HepG2 (cell line): ENCODE data around the gene DQX1. TPM values are rescaled to one million over a fixed set of nuclear protein-coding genes. Genes with fewer than 3 reads are reported as not detected.

Experiments used
- ARNT2 ChIP-seq: sonication (generic); formaldehyde crosslinking; IDR thresholded peaks from 2 replicates; pipeline ENCODE4 v1.8.0; 2022; ENCODE audit warnings: mild to moderate bottlenecking, low read depth, missing genetic modification reagents, moderate library complexity
- CENPT ChIP-seq: sonication (generic); formaldehyde crosslinking; IDR thresholded peaks from 2 replicates; pipeline ENCODE4 v1.8.0; 2022; ENCODE audit warnings: low read depth, mild to moderate bottlenecking, moderate library complexity, missing genetic modification reagents
- CREB3 ChIP-seq: sonication (generic); formaldehyde crosslinking; IDR thresholded peaks from 2 replicates; pipeline ENCODE4 v1.5.0; 2020; ENCODE audit warnings: missing genetic modification reagents
- GZF1 ChIP-seq: sonication (generic); formaldehyde crosslinking; IDR thresholded peaks from 2 replicates; pipeline ENCODE4 v1.5.1; 2020; ENCODE audit warnings: mild to moderate bottlenecking, missing genetic modification reagents
- KDM4B ChIP-seq: sonication (generic); formaldehyde crosslinking; IDR thresholded peaks from 2 replicates; pipeline ENCODE4 v1.4.0; 2020; ENCODE audit warnings: missing genetic modification reagents
- KMT2B ChIP-seq: IDR thresholded peaks from 2 replicates; pipeline ENCODE4 v1.6.1; 2016; ENCODE audit warnings: missing genetic modification reagents, missing compliant biosample characterization
- MAFK ChIP-seq, 2 experiments: IDR thresholded peaks in 1 of 2; conservative IDR thresholded peaks in 1 of 2; 2 replicates each; pipeline ENCODE4 v1.6.1; 2011; ENCODE audit warnings: improper control_type of control experiment in 2 of 2, low read length in 2 of 2
- MIXL1 ChIP-seq: IDR thresholded peaks from 2 replicates; pipeline ENCODE4 v1.6.1; 2016
- MXD3 ChIP-seq: IDR thresholded peaks from 2 replicates; pipeline ENCODE4 v1.6.1; 2016; ENCODE audit warnings: mild to moderate bottlenecking, missing biosample characterization, missing genetic modification reagents
- NCOA1 ChIP-seq: sonication (generic); formaldehyde crosslinking; IDR thresholded peaks from 2 replicates; pipeline ENCODE4 v1.9.0; 2021; ENCODE audit warnings: missing genetic modification reagents
- NFE2 ChIP-seq: sonication (generic); formaldehyde crosslinking; IDR thresholded peaks from 2 replicates; pipeline ENCODE4 v1.4.0; 2020; ENCODE audit warnings: missing genetic modification reagents
- NR1H2 ChIP-seq: sonication (generic); formaldehyde crosslinking; IDR thresholded peaks from 2 replicates; pipeline ENCODE4 v1.8.1; 2022; ENCODE audit warnings: low read depth, missing genetic modification reagents, borderline replicate concordance
- PAF1 ChIP-seq: IDR thresholded peaks from 2 replicates; pipeline ENCODE4 v1.6.1; 2016; ENCODE audit warnings: missing genetic modification reagents, missing compliant biosample characterization
- PCBP2 ChIP-seq: fragments of 200-400 bp; formaldehyde crosslinking; optimal IDR thresholded peaks from 2 replicates; pipeline ENCODE3; 2018; ENCODE audit warnings: low read length, low read depth; ENCODE audit not compliant: poor library complexity, severe bottlenecking
- PHF8 ChIP-seq: sonication (generic); formaldehyde crosslinking; IDR thresholded peaks from 2 replicates; pipeline ENCODE4 v1.5.0; 2020; ENCODE audit warnings: missing genetic modification reagents
- POLR2A ChIP-seq, 2 experiments: IDR thresholded peaks; 2 replicates each; pipeline ENCODE4 v1.6.1; 2011; ENCODE audit warnings: low read depth in 2 of 2, low read length in 2 of 2, mild to moderate bottlenecking in 1 of 2, moderate library complexity in 1 of 2; ENCODE audit not compliant: insufficient read depth in 1 of 2
- PTBP1 ChIP-seq: fragments of 200-400 bp; formaldehyde crosslinking; IDR thresholded peaks from 2 replicates; pipeline ENCODE4 v1.6.1; 2018; ENCODE audit warnings: low read length, low read depth; ENCODE audit not compliant: poor library complexity, severe bottlenecking
- REXO4 ChIP-seq: sonication (generic); formaldehyde crosslinking; IDR thresholded peaks from 2 replicates; pipeline ENCODE4 v1.8.0; 2022; ENCODE audit warnings: missing genetic modification reagents, mild to moderate bottlenecking, borderline replicate concordance
- RNF2 ChIP-seq: fragments of 450-650 bp; conservative IDR thresholded peaks from 2 replicates; pipeline ENCODE4 v1.6.1; 2016; ENCODE audit warnings: low read depth
- TOE1 ChIP-seq: sonication (generic); formaldehyde crosslinking; IDR thresholded peaks from 2 replicates; pipeline ENCODE4 v1.4.0; 2020; ENCODE audit warnings: mild to moderate bottlenecking, missing genetic modification reagents
- YEATS2 ChIP-seq: sonication (generic); formaldehyde crosslinking; IDR thresholded peaks from 2 replicates; pipeline ENCODE4 v1.4.0; 2020; ENCODE audit warnings: missing genetic modification reagents, borderline replicate concordance
- ZBTB26 ChIP-seq: IDR thresholded peaks from 2 replicates; pipeline ENCODE4 v1.6.1; 2016; ENCODE audit warnings: missing compliant biosample characterization, missing genetic modification reagents, borderline replicate concordance
- ZNF160 ChIP-seq: sonication (generic); formaldehyde crosslinking; IDR thresholded peaks from 2 replicates; pipeline ENCODE4 v1.8.0; 2022; ENCODE audit warnings: mild to moderate bottlenecking, inconsistent platforms, missing genetic modification reagents
- ZNF432 ChIP-seq: sonication (generic); formaldehyde crosslinking; IDR thresholded peaks from 2 replicates; pipeline ENCODE4 v1.5.0; 2020; ENCODE audit warnings: missing genetic modification reagents, mild to moderate bottlenecking, borderline replicate concordance
- ZNF761 ChIP-seq: sonication (generic); formaldehyde crosslinking; conservative IDR thresholded peaks from 2 replicates; pipeline ENCODE4 v1.4.0; 2020; ENCODE audit warnings: mild to moderate bottlenecking, missing genetic modification reagents
- ZSCAN20 ChIP-seq: sonication (generic); formaldehyde crosslinking; IDR thresholded peaks from 2 replicates; pipeline ENCODE4 v1.4.0; 2020; ENCODE audit warnings: missing genetic modification reagents, mild to moderate bottlenecking, borderline replicate concordance
- ZSCAN22 ChIP-seq: sonication (generic); formaldehyde crosslinking; IDR thresholded peaks from 2 replicates; pipeline ENCODE4 v1.4.0; 2020; ENCODE audit warnings: mild to moderate bottlenecking, missing genetic modification reagents
- polyA plus RNA-seq, 8 experiments: library from polyadenylated mRNA; depleted of rRNA in 3 of 8; stranded (reverse) in 7 of 8; unstranded in 1 of 8; fragments of >200 nt; fragmentation: Illumina TruSeq in 4 of 8; extraction: Trizol in 4 of 8; gene quantifications; 2 replicates each; pipeline versions ENCODE4 v1.2.1 to v1.2.3, GENCODE V29; 2011 to 2016; ENCODE audit warnings: low read depth in 4 of 8, missing spikeins in 1 of 8, mixed read lengths in 1 of 8; ENCODE audit not compliant: insufficient read depth in 1 of 8
- total RNA-seq, 5 experiments: library from RNA; depleted of rRNA; stranded (reverse); fragments of >200 nt; fragmentation: Illumina TruSeq; extraction: Trizol; gene quantifications; 2 replicates each; pipeline ENCODE4 v1.2.3, GENCODE V29; 2016; ENCODE audit warnings: low read depth in 1 of 5
- TF ChIP-seq, protein P1 (sequence below): IDR thresholded peaks from 2 replicates; pipeline ENCODE4 v1.6.1; 2016; ENCODE audit warnings: low read depth

DQX1 gene
- total and polyA plus RNA-seq, 2 of the 13 experiments (the other 11 are each of a cell fraction or from before 2014, with no cell fraction given): 27.6 to 89.8 TPM

- TF ChIP-seq CREB3: 0 out of 2 replicates have a peak, but pooled peaks have one; percentile 28
- peak; percentile 61; the same call in 1 of the 2 replicates for TF ChIP-seq MXD3 (CRISPR knock-in tag)
- TF ChIP-seq MAFK (conservative IDR thresholded peaks at IDR 0.05 in 1 of 2, IDR thresholded peaks at IDR 0.05 in 1 of 2; ENCODE audit: low read length in 2 of 2): no peak
- peak; percentile 72 for TF ChIP-seq KMT2B (CRISPR knock-in tag)
- TF ChIP-seq YEATS2 (CRISPR knock-in tag): peak; percentile 88; the same call in 1 of the 2 replicates
- no peak for TF ChIP-seq PAF1
- TF ChIP-seq ZNF761: peak; percentile 64
- no peak for TF ChIP-seq PCBP2
- TF ChIP-seq RNF2: peak; percentile 59; the same call in 1 of the 2 replicates
- no peak; the same call in 1 of the 2 replicates for TF ChIP-seq NCOA1 (CRISPR knock-in tag)
- TF ChIP-seq GZF1 (CRISPR knock-in tag): peak; percentile 84; the same call in 1 of the 2 replicates
- TF ChIP-seq PHF8 (CRISPR knock-in tag): peak; percentile 90
- TF ChIP-seq ZSCAN22 (CRISPR knock-in tag): 0 out of 2 replicates have a peak, but pooled peaks have one; percentile 22
- TF ChIP-seq CENPT (CRISPR knock-in tag): peak; percentile 55; the same call in 1 of the 2 replicates
- peak; percentile 94 for TF ChIP-seq KDM4B (CRISPR knock-in tag)
- peak; percentile 67 for TF ChIP-seq PTBP1
- TF ChIP-seq, protein P1, sequence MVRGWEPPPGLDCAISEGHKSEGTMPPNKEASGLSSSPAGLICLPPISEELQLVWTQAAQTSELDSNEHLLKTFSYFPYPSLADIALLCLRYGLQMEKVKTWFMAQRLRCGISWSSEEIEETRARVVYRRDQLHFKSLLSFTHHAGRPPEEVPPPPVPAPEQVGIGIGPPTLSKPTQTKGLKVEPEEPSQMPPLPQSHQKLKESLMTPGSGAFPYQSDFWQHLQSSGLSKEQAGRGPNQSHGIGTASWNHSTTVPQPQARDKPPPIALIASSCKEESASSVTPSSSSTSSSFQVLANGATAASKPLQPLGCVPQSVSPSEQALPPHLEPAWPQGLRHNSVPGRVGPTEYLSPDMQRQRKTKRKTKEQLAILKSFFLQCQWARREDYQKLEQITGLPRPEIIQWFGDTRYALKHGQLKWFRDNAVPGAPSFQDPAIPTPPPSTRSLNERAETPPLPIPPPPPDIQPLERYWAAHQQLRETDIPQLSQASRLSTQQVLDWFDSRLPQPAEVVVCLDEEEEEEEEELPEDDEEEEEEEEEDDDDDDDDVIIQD (CRISPR knock-in tag): peak; percentile 69; the same call in 1 of the 2 replicates
- TF ChIP-seq ZSCAN20 (CRISPR knock-in tag): no peak
- peak; percentile 84 for TF ChIP-seq ARNT2
- TF ChIP-seq REXO4 (CRISPR knock-in tag): no peak
- peak; percentile 78; the same call in 1 of the 2 replicates for TF ChIP-seq TOE1 (CRISPR knock-in tag)
- TF ChIP-seq MIXL1 (CRISPR knock-in tag): peak; percentile 81
- TF ChIP-seq POLR2A (IDR thresholded peaks at IDR 0.05; ENCODE audit: insufficient read depth in 1 of 2, low read depth in 2 of 2, low read length in 2 of 2): peak in 1 of 2 experiments; percentile 73; a peak in 2 of 4 replicates
- no peak; the same call in 1 of the 2 replicates for TF ChIP-seq NR1H2 (CRISPR knock-in tag)
- peak; percentile 83 for TF ChIP-seq ZBTB26 (CRISPR knock-in tag)
- no peak for TF ChIP-seq NFE2
- peak; percentile 65; the same call in 1 of the 2 replicates for TF ChIP-seq ZNF160 (CRISPR knock-in tag)
- no peak for TF ChIP-seq ZNF432
These were observed 18.7 kb downstream of the DQX1 start, which contains the start of gene PCGF1 (continued) for GRCh38 chr2:74507145-74507925.
